ENCODE data around the gene XYLB. TPM values are rescaled to one million over a fixed set of nuclear protein-coding genes. Genes with fewer than 3 reads are reported as not detected.
A peak's percentile ranks its signal among the peaks of the same experiment; 100 is the strongest.
"Not testable (repeated sequence)": the region's sequence is repeated elsewhere in the genome, so short reads cannot be mapped to it uniquely, and the experiment has no call there.

The XYLB gene
- total RNA-seq, 1 donor = 4.3 TPM

- H3K4me3 ChIP-seq (ENCODE audit: low read depth, low read length) = no peak overlapping the region
- no peak for DNase-seq (ENCODE audit: low read depth)
- TF ChIP-seq, protein P1, sequence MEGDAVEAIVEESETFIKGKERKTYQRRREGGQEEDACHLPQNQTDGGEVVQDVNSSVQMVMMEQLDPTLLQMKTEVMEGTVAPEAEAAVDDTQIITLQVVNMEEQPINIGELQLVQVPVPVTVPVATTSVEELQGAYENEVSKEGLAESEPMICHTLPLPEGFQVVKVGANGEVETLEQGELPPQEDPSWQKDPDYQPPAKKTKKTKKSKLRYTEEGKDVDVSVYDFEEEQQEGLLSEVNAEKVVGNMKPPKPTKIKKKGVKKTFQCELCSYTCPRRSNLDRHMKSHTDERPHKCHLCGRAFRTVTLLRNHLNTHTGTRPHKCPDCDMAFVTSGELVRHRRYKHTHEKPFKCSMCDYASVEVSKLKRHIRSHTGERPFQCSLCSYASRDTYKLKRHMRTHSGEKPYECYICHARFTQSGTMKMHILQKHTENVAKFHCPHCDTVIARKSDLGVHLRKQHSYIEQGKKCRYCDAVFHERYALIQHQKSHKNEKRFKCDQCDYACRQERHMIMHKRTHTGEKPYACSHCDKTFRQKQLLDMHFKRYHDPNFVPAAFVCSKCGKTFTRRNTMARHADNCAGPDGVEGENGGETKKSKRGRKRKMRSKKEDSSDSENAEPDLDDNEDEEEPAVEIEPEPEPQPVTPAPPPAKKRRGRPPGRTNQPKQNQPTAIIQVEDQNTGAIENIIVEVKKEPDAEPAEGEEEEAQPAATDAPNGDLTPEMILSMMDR (IDR thresholded peaks at IDR 0.05; ENCODE audit: insufficient read depth, low read depth, low read length) = no peak
Observed at GRCh38 chr3:38314764-38315487, 31.7 kb upstream of the XYLB start.

DNA sequence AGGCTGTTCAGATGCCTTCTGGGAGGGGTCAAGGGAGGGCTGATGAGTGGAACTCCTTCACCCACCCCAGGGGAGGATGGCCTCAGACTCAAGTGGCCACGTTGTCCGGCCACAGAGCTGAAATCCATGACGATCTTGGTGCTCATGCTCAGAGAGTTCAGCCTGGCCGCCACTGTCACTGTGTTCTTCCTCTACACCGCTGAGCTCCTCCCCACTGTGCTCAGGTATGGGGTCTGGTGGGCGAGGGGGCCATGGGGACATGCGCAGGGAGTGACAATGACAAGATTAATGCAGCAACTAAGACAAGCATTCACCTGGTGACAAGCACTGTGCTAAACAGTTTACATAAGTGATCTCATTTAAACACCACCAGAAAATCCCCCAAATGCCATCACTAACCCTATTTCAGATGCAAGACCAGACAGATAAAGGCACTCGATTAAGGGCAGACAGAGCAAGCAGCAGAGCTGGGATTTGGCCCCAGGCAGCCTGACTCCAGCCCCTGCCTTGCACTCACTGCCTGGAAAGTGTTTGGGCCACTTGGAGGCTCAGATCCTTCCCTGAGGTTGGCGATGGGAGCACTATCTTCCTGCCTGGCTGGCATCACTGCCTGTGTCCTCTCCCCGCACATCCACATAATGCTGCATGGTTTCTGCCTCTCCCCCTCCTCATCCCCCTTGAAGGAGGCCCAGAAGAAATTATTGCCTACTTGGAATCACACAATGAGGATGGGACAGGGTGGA is 30.9 kb upstream of the XYLB start:
- no peak overlapping the region for H3K4me3 ChIP-seq (ENCODE audit: low read depth, low read length)
- no peak for DNase-seq (ENCODE audit: low read depth)
- TF ChIP-seq, protein P1 (IDR thresholded peaks at IDR 0.05; ENCODE audit: insufficient read depth, low read depth, low read length) = no peak

DNA sequence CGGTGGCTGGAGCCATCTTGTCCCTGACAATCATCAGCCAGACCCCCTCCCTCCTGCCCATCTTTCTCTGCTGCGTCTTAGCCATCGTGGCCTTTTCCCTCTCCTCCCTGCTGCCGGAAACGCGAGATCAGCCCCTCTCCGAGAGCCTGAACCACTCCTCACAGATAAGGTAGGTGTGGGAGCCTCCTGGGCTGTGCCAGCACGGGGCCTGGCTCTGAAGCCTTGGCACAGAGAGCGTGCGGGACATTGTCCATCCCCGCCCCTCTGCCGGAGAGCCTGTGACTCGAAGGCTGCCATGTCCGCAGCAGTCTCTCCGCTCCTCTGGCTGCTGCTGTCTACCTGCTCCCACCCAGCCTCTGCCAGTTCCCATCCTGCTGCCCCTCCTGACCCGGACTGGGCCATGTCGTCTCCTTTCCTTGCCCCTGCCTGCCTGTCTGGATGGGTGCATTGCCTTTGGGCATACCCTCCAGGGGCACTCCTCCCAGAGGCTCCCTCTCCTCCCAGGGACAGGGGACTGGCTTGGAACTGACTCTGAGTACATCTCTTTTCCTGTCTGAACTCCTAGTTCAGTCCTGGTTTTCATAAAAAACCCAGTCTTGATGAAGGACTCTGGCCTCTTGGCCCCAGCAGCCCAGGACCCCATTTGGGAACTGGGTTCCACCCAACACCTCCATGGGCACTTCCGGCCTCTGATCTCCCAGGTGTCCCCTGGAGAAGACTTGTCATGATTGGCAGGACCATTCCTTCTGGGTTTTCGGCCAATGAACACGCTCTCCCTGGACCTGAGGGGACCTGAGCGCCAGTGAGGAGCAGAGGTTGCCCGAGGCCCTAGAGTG is 30.0 kb upstream of the XYLB start:
- no peak overlapping the region for H3K4me3 ChIP-seq (ENCODE audit: low read depth, low read length)
- TF ChIP-seq, protein P1 (IDR thresholded peaks at IDR 0.05; ENCODE audit: insufficient read depth, low read depth, low read length) = no peak
- DNase-seq (ENCODE audit: low read depth) = no peak

DNA sequence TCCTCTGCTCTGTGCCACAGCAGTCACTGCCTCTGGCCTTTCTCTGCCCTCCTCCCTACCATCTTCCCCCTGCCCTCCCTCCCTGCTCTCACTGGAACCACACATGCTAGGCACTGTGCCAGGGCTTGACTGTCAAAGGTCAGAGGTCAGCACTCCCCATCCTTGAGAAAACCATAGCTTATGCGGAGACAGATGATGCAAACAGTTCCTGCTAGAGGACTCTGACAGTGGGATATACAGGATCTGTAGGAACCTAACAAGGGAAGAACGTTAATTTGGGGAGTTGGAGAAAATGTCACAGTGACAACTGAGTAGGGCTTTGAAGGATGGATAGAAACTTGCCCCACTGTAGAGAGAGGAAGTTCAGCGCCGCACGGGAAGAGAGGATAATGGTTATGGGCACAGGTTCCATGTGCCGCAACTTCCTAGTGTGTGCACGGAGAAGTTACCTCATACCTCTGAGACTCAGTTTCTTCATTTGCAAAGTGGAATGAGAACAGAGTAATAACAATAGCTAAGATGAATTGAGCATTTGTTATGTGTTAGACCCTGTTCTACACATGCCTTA is 29.3 kb upstream of the XYLB start:
- TF ChIP-seq, protein P1 (IDR thresholded peaks at IDR 0.05; ENCODE audit: insufficient read depth, low read depth, low read length) = no peak
- peak; percentile 31 for DNase-seq (ENCODE audit: low read depth)
- H3K4me3 ChIP-seq (ENCODE audit: low read depth, low read length) = no peak overlapping the region

DNA sequence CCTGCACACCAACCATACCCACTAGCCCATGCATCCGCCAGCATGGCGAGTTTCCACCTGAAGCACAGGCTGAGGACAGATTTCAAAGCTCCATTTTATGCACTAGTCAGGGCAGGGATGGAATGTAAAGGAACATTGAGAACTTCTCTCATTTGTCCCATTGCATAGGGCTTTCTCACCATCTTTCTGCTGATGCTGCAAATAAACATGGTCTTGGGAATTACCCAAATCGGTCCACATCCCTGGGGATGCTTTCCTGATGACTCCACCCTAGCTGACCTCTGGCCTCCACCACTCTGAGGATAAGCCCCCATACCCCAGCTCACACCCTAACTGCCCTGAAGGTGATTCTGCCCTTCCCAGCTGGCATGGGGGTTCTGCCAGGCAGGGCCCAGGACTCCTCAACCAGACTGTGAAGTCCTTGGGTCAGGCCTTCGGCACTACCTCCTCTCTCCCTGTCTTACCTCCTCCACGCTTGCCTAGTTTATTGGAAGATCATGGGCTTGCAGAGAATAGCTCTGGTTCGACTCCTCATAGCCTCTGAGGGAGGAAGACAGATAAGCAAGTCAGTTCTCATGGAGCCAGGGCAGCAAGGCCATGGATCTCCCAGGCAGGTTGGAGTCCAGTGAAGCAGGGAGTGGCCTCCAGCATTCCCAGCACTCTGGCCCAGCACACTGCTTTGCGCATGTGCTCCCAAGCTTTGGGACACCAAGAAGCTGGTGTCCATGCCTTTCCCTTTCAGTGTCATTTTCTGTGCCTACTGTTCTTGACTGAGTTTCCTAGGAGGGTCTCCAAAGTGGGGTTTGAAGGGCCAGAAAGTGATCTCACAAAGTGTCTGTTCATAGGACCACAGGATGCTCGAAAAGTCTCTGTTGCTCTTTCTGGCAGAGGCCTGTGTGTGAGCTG is 27.6 kb upstream of the XYLB start:
- no peak for DNase-seq (ENCODE audit: low read depth)
- TF ChIP-seq, protein P1 (IDR thresholded peaks at IDR 0.05; ENCODE audit: insufficient read depth, low read depth, low read length) = no peak

DNA sequence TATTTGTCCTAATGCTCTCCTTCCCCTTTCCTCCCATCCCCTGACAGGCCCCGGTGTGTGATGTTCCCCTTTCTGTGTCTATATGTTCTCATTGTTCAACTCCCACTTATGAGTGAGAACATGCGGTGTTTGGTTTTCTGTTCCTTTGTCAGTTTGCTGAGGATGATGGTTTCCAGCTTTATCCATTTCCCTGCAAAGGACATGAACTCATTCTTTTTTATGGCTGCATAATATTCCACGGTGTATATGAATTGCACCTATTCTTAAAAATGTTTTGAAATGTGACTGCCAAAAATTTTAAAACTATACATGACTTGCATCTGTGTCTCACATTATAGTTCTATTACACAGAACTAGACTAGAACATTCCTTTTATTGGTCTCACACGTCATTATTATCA is 25.9 kb upstream of the XYLB start:
- not testable (repeated sequence) for H3K4me3 ChIP-seq (ENCODE audit: low read depth, low read length); DNase-seq (ENCODE audit: low read depth)

More for the DNA sequence above, 27.6 kb upstream of the XYLB start:
- no peak overlapping the region for H3K4me3 ChIP-seq (ENCODE audit: low read depth, low read length)

All from fibroblast of villous mesenchyme (primary cell).